GM19238 (cell line): ENCODE measurements around the gene OGFOD2.
"Not testable (repeated sequence)": the region's sequence is repeated elsewhere in the genome, so short reads cannot be mapped to it uniquely, and the experiment has no call there.

ENCODE experiments used
- DNase-seq: peaks from one replicate; pipeline ENCODE4 v3.0.0; 2011; ENCODE audit warnings: low spot score; ENCODE audit not compliant: insufficient read length

The OGFOD2 gene

GRCh38 chr12:123001464-123001863 lies 26.4 kb downstream of the OGFOD2 start:
- no peak for DNase-seq

DNA sequence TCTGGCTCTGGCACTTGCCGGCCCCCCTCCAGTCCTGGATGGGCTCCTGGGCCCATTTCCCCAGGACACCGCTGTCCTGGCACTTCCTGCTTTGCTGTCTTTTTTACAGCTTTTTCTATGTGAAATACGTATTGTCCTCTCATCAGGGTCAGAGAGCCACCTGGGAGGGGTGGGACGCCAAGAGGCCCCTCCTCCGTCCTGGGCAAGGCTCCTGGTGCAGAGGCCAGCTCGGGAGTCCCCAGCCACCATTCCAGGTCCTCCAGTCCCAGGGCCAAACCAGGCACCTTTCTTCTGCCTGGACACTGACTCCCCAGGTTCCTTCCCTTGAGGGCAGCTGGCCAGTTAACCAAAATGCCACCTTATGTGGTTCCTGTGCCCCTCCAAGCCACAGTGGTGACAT lies 28.2 kb downstream of the OGFOD2 start:
- DNase-seq, result no peak

DNA sequence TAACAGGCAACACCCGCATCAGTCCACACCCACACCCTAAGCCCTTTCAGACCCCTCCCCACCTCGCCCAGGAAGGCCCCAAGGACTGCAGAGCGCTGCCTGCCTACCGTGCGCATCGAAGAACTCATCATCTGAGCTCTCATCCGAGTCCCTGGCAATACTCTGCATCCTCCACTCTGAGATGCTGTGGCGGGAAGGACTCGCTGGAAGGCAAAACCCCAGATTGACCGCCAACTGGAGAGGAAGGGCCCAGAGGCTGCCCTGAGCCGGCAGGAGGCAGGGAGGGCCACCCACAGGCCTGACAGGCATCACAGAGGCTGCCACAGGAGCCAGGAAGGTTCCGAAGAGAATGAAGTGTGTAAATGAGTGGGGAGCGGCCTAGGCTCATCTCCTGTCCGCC lies 29.2 kb downstream of the OGFOD2 start:
- DNase-seq, result no peak

DNA sequence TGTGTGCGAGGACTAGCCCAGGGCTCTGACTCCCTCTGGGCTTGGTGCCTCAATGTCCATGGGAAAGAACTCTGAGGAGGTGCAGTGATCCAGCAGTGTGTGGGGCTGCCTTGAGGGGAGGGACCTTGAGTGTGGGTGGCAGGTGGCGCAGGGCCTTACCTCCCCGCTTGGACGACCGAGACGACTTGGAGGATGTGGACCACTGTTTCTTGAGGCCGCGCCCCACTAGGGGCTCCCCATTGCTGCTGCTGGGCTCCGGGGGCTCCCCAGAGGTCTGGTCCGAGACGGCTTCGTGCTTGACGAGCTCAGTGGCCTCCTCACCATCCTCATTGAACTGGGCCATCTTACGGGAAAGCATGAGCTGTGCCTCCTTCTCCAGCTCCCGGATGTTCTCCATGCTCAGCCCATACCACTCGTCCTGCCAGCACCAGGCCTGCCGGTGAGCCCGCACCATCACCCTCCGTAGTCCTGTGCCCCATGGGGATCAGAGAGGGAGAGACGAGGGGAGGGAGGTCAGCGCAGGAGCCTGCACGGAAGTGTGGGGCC lies 30.1 kb downstream of the OGFOD2 start:
- DNase-seq, result no peak

GRCh38 chr12:123006977-123007376 lies 31.9 kb downstream of the OGFOD2 start:
- DNase-seq, result no peak

GRCh38 chr12:123010110-123010509 lies 35.1 kb downstream of the OGFOD2 start:
- DNase-seq, result no peak

GRCh38 chr12:123010681-123011080 lies 35.6 kb downstream of the OGFOD2 start:
- DNase-seq, result no peak

GRCh38 chr12:123011701-123012100 lies 36.7 kb downstream of the OGFOD2 start:
- DNase-seq, result no peak

GRCh38 chr12:123013185-123014095 lies 38.4 kb downstream of the OGFOD2 start:
- DNase-seq, result no peak

DNA sequence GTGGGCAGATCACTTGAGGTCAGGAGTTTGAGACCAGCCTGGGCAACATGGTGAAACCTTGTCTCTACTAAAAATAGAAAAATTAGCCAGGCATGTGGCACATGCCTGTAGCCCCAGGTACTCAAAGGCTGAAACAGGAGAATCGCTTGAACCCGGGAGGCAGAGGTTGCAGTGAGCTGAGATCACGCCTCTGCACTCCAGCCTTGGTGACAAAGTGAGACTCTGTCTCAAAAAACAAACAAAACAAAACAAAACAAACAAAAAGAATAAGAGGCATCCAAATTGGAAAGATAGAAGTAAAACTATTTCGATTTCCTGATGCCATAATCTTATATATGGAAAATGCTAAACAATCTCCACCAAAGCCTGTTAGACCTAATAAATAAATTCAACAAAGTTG lies 39.4 kb downstream of the OGFOD2 start:
- DNase-seq, result not testable (repeated sequence)

GRCh38 chr12:123017753-123018152 lies 42.7 kb downstream of the OGFOD2 start:
- DNase-seq, result no peak

DNA sequence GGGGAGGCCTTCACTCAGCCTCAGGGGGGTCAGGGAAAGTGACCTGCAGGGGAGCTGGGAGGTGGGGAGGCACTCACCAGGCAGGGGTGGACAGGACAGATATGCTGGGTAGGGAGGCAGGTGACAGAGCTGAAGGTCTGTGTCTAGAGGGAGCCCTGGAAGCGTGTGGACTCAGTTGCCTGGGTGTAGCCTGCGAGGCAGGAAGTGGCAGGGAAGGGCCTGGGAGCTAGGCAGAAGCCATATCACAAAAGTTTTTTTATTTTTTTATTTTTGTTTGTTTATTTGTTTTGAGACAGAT lies 44.7 kb downstream of the OGFOD2 start:
- DNase-seq, result no peak

DNA sequence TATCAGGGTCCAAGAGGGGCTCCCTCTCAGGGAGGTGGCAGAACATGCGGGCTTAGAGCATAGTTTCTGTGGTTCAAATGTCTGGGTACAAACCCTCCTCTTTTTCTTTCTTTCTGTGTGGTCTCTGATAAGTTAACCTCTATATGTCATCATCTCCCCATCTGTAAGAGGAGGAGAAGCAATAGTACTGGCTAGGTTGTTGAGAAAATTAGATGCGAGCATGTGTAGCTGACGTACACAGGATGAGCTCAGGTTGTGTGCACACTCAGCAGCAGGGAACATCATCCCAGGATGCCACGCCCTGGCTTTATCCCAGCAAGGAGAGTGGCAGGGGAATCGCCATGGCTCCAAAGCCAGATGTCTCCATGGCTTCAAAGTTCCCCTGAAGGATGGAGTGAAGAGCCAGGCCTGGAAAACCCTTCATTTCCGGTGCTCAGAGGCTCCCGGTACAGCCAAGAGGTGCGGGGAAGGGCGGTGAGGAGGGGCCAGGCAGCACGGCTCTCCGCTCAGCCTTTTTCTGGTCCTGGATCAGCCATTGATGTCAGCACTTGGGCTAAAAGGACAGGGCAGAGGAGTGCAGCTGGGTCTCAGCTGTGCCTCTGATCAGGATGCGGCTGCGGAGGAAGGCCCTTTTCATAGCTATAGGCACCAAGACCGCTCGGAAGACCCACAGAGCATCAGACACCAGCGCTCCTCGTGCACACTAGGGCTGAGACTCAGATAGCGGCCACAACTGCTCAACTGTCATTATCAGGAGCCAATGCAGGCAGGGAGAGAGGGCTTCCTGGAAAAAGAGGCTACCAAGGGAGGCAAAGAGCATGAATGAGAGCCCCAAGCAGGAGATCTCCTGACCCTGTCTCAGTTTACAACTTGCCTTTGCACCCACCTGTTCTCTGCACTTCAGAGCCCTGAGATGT lies 46.9 kb downstream of the OGFOD2 start:
- DNase-seq, result no peak

DNA sequence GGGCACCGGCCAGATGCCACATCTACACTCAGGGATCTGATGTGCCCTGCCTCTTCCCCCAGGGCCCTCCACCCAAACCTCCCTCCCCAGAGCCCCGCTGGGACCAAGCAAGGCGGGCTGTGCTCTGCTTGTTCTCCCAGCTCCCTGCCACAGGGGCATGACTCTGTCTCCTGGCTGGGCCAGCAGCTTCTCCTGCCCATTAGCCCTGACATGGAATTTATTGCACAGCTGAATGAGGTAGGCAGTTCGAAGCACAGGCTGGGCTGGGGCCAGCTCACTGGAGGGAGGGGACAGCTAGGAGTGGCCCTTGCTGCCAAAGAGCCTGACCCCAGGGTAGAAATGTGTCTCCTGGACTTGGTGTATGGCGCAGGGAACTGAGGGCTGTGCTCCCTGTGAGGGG lies 47.8 kb downstream of the OGFOD2 start:
- DNase-seq, result no peak

DNA sequence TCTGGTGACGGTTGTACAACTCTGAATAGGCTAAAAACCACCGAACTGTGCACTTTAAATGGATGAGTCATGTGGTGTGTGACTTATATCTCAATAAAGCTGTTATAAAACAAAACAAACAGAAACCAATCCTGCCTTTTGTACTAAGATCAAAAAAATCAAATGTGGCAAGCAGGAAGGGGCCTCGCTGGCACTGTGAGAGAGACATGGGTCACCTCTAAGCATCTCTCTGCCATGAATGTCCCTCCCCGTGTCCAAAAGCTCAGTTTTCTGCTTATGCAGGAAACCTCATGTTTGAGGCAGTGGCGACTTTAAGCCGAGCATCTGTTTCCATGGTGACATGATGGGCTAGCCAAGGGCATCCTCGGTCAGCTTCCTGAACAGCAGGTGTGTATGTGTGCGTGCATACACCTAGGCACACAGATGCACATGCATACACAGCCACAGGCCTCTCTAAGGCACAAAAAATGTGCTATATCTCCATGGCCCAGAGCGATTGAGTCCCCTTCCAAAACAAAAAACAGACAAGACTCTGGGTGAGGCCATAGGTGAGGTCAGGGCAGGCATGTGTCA lies 49.9 kb downstream of the OGFOD2 start:
- no peak for DNase-seq

DNA sequence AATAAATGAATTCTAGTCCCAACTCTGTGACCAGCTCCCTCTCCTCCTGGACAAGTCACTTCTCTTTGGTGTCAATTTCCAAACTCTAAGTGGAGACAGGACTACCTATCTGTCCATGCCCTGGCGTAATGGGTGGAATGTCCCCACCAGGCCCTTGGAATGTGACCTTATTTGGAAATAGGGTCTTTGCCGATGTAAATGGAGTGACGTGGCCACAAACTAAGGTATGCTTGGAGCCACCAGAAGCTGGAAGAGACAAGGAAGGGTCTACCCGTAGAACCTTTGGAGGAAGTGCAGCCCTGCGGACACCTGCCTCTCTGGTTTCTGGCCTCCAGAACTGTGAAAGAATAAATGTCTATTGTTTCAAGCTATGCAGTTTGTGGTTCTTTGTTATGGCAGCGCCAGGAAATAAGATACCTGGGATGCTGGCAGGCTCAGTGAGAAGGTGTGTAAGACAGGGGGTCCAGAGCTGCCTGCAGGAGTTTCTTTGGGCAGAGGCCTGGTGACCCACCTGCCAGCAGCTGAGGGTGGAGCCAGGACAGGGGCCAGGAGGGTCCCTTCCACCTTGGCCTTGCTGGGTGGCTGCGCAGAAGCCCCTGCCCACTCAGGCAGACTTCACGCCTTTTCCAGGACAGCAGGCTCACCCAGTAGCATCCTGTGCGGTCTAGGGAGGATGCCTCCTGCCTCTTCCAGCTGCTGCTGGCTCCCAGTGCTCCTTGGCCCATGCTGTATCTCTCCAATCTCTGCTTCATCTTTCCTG lies 51.2 kb downstream of the OGFOD2 start:
- DNase-seq, result no peak

DNA sequence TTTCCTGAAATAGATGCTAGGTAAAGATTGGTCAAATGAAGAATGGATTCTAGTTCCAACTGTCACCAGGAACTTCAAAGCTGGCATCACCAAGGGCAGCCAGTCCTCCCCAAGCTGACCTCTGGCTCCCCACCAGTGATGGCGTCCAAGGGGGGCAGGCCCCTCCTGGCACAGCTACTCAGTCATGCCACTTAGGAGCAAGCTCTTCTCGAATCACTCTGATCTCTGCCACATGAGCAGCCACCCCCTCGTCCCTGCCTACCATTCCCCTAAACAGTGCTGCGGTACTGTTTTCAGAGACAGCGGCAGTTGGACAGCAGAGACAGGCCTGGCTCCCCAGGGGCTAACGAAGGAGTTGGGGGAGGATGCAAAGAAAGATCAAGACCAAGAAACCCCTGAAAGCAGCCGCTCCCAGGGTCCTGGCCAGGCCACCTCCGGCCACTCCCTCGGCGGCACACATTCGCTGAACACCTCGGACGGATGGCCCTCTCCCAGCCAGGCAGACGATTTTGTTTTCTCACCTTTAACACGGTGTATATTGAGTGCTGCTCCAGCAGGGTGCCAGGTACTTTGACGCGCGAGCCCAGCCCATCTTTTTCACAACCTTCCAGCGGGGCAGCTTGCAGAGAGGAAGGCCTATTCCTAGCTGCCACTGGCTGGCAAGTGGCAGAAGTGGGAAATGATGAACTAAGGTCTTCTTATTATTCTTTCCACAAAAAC lies 52.8 kb downstream of the OGFOD2 start:
- no peak for DNase-seq

DNA sequence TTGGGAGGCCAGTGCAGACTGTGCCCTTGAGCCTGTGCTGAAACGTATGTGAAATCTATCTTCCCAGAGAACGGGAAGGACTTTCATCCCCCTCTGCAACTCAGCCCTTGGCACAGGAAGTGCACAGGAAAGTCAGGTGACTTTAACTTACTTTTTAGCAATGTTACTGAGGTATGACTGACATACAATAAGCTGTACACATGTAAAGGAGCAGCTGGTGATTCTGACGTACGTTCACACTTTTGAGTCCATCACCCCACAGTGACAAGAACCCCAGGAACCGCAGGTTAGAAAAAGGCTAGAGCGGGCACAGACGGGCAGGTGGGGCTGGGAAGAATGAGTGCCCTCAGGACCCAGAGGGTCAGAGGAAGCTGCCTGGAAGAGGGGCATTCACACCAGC lies 53.4 kb downstream of the OGFOD2 start:
- DNase-seq, result no peak

DNA sequence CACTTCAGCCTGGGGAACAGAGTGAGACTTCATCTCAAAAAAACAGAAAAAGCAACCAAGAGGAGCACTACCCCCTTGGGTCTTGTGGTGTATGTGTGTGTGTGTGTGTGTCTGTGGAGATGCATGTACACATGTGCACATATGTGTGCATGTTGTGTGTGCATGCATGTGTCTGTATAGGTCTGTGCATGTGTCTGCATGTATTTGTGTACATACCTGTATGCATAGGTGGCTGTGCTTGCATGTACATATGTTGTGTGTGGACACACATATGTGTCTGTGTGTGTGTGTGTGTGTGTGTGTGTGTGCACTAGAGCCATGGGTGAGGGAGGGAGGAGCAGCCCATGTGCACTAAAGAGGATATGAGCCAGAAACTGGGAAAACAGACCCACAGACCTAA lies 54.5 kb downstream of the OGFOD2 start:
- no peak for DNase-seq
